Breast epithelium (tissue), 3 donors: ENCODE data around the gene SLC51A.

Experiments
- POLR2A ChIP-seq: fragments of 450-650 bp; IDR thresholded peaks from one replicate; pipeline ENCODE4 v1.6.1; 2016; ENCODE audit warnings: antibody characterized with exemption, mild to moderate bottlenecking, moderate library complexity
- POLR2AphosphoS5 ChIP-seq, 3 donors: sonication (generic); formaldehyde crosslinking; IDR thresholded peaks; one replicate each; pipeline ENCODE4 v1.6.1; 2017; ENCODE audit warnings: antibody characterized with exemption in 3 of 3
- TF ChIP-seq, protein P1 (sequence below), 3 donors: fragments of 450-650 bp; IDR thresholded peaks; one replicate each; pipeline ENCODE4 v1.5.1; 2016 to 2017; ENCODE audit warnings: antibody characterized with exemption in 3 of 3, mild to moderate bottlenecking in 3 of 3, moderate library complexity in 3 of 3

GRCh38 chr3:196235452-196236122 is 19.3 kb downstream of the SLC51A start:
- TF ChIP-seq, protein P1, sequence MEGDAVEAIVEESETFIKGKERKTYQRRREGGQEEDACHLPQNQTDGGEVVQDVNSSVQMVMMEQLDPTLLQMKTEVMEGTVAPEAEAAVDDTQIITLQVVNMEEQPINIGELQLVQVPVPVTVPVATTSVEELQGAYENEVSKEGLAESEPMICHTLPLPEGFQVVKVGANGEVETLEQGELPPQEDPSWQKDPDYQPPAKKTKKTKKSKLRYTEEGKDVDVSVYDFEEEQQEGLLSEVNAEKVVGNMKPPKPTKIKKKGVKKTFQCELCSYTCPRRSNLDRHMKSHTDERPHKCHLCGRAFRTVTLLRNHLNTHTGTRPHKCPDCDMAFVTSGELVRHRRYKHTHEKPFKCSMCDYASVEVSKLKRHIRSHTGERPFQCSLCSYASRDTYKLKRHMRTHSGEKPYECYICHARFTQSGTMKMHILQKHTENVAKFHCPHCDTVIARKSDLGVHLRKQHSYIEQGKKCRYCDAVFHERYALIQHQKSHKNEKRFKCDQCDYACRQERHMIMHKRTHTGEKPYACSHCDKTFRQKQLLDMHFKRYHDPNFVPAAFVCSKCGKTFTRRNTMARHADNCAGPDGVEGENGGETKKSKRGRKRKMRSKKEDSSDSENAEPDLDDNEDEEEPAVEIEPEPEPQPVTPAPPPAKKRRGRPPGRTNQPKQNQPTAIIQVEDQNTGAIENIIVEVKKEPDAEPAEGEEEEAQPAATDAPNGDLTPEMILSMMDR (IDR thresholded peaks at IDR 0.05): no peak
- TF ChIP-seq POLR2AphosphoS5 (IDR thresholded peaks at IDR 0.05): no peak
- no peak for TF ChIP-seq POLR2A
